GM19452 (cell line): ENCODE data around the gene GAL3ST3.
"Not testable (repeated sequence)": the region's sequence is repeated elsewhere in the genome, so short reads cannot be mapped to it uniquely, and the experiment has no call there.

ENCODE experiments used
- ATAC-seq: cut with Tn5 transposase; IDR thresholded peaks from one replicate; pipeline ENCODE4 v1.9.1; 2021; ENCODE audit not compliant: unreplicated experiment

Gene GAL3ST3

GRCh38 chr11:66014804-66015453 is 34.0 kb downstream of the GAL3ST3 start:
- no peak for ATAC-seq

GRCh38 chr11:66013762-66014100 is 35.2 kb downstream of the GAL3ST3 start:
- no peak for ATAC-seq

- no peak for ATAC-seq
Observed at GRCh38 chr11:66012946-66013761, 35.8 kb downstream of the GAL3ST3 start.

- no peak for ATAC-seq
Observed at GRCh38 chr11:66012371-66012945, 36.5 kb downstream of the GAL3ST3 start.

GRCh38 chr11:66011785-66012303 is 37.1 kb downstream of the GAL3ST3 start, which contains the start of gene CST6:
TSS of gene CST6 (plus strand) at chr11:66012008. CDS start at chr11:66012045, 37 bp downstream.
- ATAC-seq, result no peak

- no peak for ATAC-seq
Observed at GRCh38 chr11:66011239-66011784, 37.6 kb downstream of the GAL3ST3 start.

GRCh38 chr11:66010036-66010435 is 38.9 kb downstream of the GAL3ST3 start:
- ATAC-seq, result not testable (repeated sequence)

GRCh38 chr11:66008468-66009101 is 40.4 kb downstream of the GAL3ST3 start:
- no peak for ATAC-seq

- ATAC-seq, result no peak
Observed at GRCh38 chr11:66008095-66008467, 40.9 kb downstream of the GAL3ST3 start.

GRCh38 chr11:66007201-66007634 is 41.7 kb downstream of the GAL3ST3 start:
- no peak for ATAC-seq

GRCh38 chr11:66006891-66007176 is 42.1 kb downstream of the GAL3ST3 start:
- ATAC-seq, result no peak

- no peak for ATAC-seq
Observed at GRCh38 chr11:66006134-66006890, 42.6 kb downstream of the GAL3ST3 start.

GRCh38 chr11:66004186-66004585 is 44.8 kb downstream of the GAL3ST3 start:
- ATAC-seq, result no peak

GRCh38 chr11:66003291-66003690 is 45.7 kb downstream of the GAL3ST3 start:
- ATAC-seq, result no peak

GRCh38 chr11:66002648-66003225 is 46.2 kb downstream of the GAL3ST3 start:
- ATAC-seq, result peak; percentile 48

- peak; percentile 72 for ATAC-seq
Observed at GRCh38 chr11:66001942-66002647, 46.9 kb downstream of the GAL3ST3 start, which contains the start of the genes BANF1 and EIF1AD. TSS of gene BANF1 (plus strand) at chr11:66002503. CDS start at chr11:66003251, 748 bp downstream. TSS of gene EIF1AD (minus strand) at chr11:66002157. CDS start at chr11:66000389, 1,768 bp downstream.

GRCh38 chr11:65997286-65997685 is 51.7 kb downstream of the GAL3ST3 start:
- no peak for ATAC-seq

GRCh38 chr11:65992056-65992455 is 56.9 kb downstream of the GAL3ST3 start:
- ATAC-seq, result no peak
